DMS53 (cell line): ENCODE measurements around the gene PIK3IP1.
"Not testable (repeated sequence)": the region's sequence is repeated elsewhere in the genome, so short reads cannot be mapped to it uniquely, and the experiment has no call there.

Source experiments
- DNase-seq: peaks from one replicate; lab custom pipeline; 2025; lab: John Stamatoyannopoulos, UW

The PIK3IP1 gene

GRCh38 chr22:31248965-31249958 is 43.0 kb downstream of the PIK3IP1 start:
- no peak for DNase-seq

- no peak for DNase-seq
Measured at GRCh38 chr22:31248138-31248745, 44.0 kb downstream of the PIK3IP1 start.

GRCh38 chr22:31247726-31248125 is 44.6 kb downstream of the PIK3IP1 start:
- DNase-seq = no peak

GRCh38 chr22:31246687-31247086 is 45.6 kb downstream of the PIK3IP1 start:
- DNase-seq = no peak

GRCh38 chr22:31245998-31246397 is 46.3 kb downstream of the PIK3IP1 start:
- DNase-seq = not testable (repeated sequence)

- no peak for DNase-seq
Measured at GRCh38 chr22:31244943-31245451, 47.3 kb downstream of the PIK3IP1 start.

GRCh38 chr22:31244046-31244942 is 48.0 kb downstream of the PIK3IP1 start:
- DNase-seq = peak; percentile 7

- no peak for DNase-seq
Measured at GRCh38 chr22:31243339-31244045, 48.8 kb downstream of the PIK3IP1 start.

GRCh38 chr22:31241936-31242335 is 50.4 kb downstream of the PIK3IP1 start:
- DNase-seq = no peak

- DNase-seq = no peak
Measured at GRCh38 chr22:31241200-31241599, 51.1 kb downstream of the PIK3IP1 start.

GRCh38 chr22:31239771-31240370 is 52.4 kb downstream of the PIK3IP1 start:
- DNase-seq = no peak

- DNase-seq = no peak
Measured at GRCh38 chr22:31238057-31238456, 54.2 kb downstream of the PIK3IP1 start.

GRCh38 chr22:31236044-31236443 is 56.2 kb downstream of the PIK3IP1 start:
- not testable (repeated sequence) for DNase-seq

- DNase-seq = no peak
Measured at GRCh38 chr22:31235081-31235480, 57.2 kb downstream of the PIK3IP1 start.

GRCh38 chr22:31233001-31233400 is 59.3 kb downstream of the PIK3IP1 start:
- no peak for DNase-seq
